GM21619 (cell line): ENCODE results near the gene FBXO28.

Experiments
- ATAC-seq: cut with Tn5 transposase; IDR thresholded peaks from one replicate; pipeline ENCODE4 v1.9.1; 2021; ENCODE audit not compliant: unreplicated experiment

FBXO28 gene

GRCh38 chr1:224149709-224150108, 35.8 kb downstream of the FBXO28 start:
- ATAC-seq, result no peak

GRCh38 chr1:224151117-224151516, 37.2 kb downstream of the FBXO28 start:
- no peak for ATAC-seq

GRCh38 chr1:224157316-224157715, 43.4 kb downstream of the FBXO28 start:
- ATAC-seq, result no peak

- ATAC-seq, result no peak
Observed at GRCh38 chr1:224159541-224159940, 45.6 kb downstream of the FBXO28 start.

GRCh38 chr1:224160171-224160682, 46.3 kb downstream of the FBXO28 start:
- no peak for ATAC-seq

GRCh38 chr1:224162768-224163167, 48.9 kb downstream of the FBXO28 start:
- ATAC-seq, result no peak

- no peak for ATAC-seq
Observed at GRCh38 chr1:224163311-224163710, 49.4 kb downstream of the FBXO28 start.

GRCh38 chr1:224168859-224169380, 55.0 kb downstream of the FBXO28 start:
- peak; percentile 92 for ATAC-seq

- ATAC-seq, result no peak
Observed at GRCh38 chr1:224169718-224170270, 55.9 kb downstream of the FBXO28 start.

- no peak for ATAC-seq
Observed at GRCh38 chr1:224170343-224170742, 56.4 kb downstream of the FBXO28 start.

- no peak for ATAC-seq
Observed at GRCh38 chr1:224170748-224171478, 57.0 kb downstream of the FBXO28 start.

GRCh38 chr1:224172229-224172628, 58.3 kb downstream of the FBXO28 start:
- no peak for ATAC-seq

- no peak for ATAC-seq
Observed at GRCh38 chr1:224173523-224173922, 59.6 kb downstream of the FBXO28 start.

- ATAC-seq, result no peak
Observed at GRCh38 chr1:224175617-224176016, 61.7 kb downstream of the FBXO28 start.

GRCh38 chr1:224177356-224177999, 63.6 kb downstream of the FBXO28 start:
- ATAC-seq, result no peak

GRCh38 chr1:224178894-224179293, 65.0 kb downstream of the FBXO28 start:
- no peak for ATAC-seq

GRCh38 chr1:224180783-224181452, 67.0 kb downstream of the FBXO28 start:
- ATAC-seq, result no peak

- no peak for ATAC-seq
Observed at GRCh38 chr1:224181453-224181810, 67.5 kb downstream of the FBXO28 start.

- peak; percentile 41 for ATAC-seq
Observed at GRCh38 chr1:224182057-224182865, 68.3 kb downstream of the FBXO28 start.

- peak; percentile 65 for ATAC-seq
Observed at GRCh38 chr1:224182866-224183590, 69.1 kb downstream of the FBXO28 start, which contains the start of gene DEGS1. Gene DEGS1 (plus strand): TSS chr1:224183240. CDS start chr1:224183337, 97 bp downstream.
